Measurements from ENCODE around the gene PPP1R15B. TPM values are rescaled to one million over a fixed set of nuclear protein-coding genes. Genes with fewer than 3 reads are reported as not detected.

The PPP1R15B gene
- total and polyA plus RNA-seq, 2 of the 4 experiments (the other 2 are of a cell fraction) = 14.9 to 15.0 TPM

DNA sequence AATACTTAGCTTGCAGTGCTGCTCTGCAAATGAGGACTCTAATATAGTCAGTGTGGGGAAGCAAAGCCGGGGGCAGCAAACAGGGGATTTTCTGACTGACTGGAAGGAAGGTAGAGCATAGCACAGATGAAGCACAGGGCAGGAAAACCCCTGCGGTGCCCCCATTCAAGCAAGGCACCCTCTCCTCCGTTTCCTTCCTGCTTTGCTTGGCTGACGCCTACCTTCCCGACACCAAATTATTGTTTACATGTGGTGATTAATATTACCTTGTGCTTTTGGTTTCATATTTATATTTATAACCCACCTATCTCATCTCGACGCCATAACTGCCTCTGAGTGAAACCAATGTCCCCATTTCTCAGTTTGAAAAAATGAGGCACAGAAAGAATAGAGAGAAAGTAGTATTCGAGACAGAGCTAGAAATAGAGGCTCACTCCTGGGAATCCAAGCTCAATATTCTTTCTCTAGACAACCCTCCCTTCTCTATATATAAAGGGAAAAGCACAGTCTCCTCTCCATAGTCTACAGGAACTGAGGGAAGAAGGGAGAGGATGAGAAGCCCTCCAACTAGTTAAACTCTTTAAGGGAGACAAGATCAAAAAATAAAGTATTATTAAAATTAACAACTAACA is 41.6 kb upstream of the PPP1R15B start:
- no peak overlapping the region for H2BK5ac ChIP-seq (ENCODE audit: low read depth, low read length, poor library complexity, severe bottlenecking)
- no peaks in the 10 kb centered on the region for H3K9me3 ChIP-seq (ENCODE audit: control insufficient read depth, insufficient read depth, low read length)
- dilution Hi-C loops (cut with HindIII; ENCODE audit: low sequenced_read_pairs, unreplicated experiment) (no loop called here), intact Hi-C loops (cut with micrococcal nuclease) (no loop called here), in situ Hi-C loops (cut with MboI; ENCODE audit: low sequenced_read_pairs) (no loop called here)
- no peak overlapping the region for H3K18ac ChIP-seq (ENCODE audit: low read depth, low read length)
- no peaks in the 10 kb centered on the region for H3K79me1 ChIP-seq (ENCODE audit: low read depth in 1 of 2, low read length in 2 of 2)
- H3K27me3 ChIP-seq (ENCODE audit: control insufficient read depth, insufficient read depth, low read length) = no peaks in the 10 kb centered on the region
- CTCF ChIA-PET = interaction anchor here (1.1 kb wide), 1 partner anchor 41 kb away, joined by 3 read pairs; no protein-coding TSS in a partner anchor
- H3K14ac ChIP-seq (replicated peaks; ENCODE audit: low read depth, low read length) = no peak overlapping the region
- no peak overlapping the region for H3K4ac ChIP-seq (ENCODE audit: low read depth, low read length)
- no peak overlapping the region for H3K4me2 ChIP-seq (ENCODE audit: low read depth, low read length)
- H4K91ac ChIP-seq (ENCODE audit: insufficient read depth, low read depth, low read length) = no peak overlapping the region
- no CpG with 5 or more reads among the region's 8 CpGs for WGBS, 2 experiments (ENCODE audit: extremely low coverage in 2 of 2, insufficient read length in 1 of 2)
- no peak overlapping the region for H2AK9ac ChIP-seq (replicated peaks; ENCODE audit: low read depth, low read length, poor library complexity)
- H4K8ac ChIP-seq (ENCODE audit: low read depth in 2 of 2, low read length in 2 of 2) = no peak overlapping the region
- H3K4me1 ChIP-seq (ENCODE audit: control insufficient read depth, insufficient read depth, low read length) = no peaks in the 10 kb centered on the region
- H3K23ac ChIP-seq (ENCODE audit: low read depth, low read length) = no peak overlapping the region
- BruUV-seq (replicated peaks) = no TSS peak
- H3K56ac ChIP-seq (ENCODE audit: extremely low read depth, insufficient read depth, low read length) = no peak overlapping the region
- H4K20me1 ChIP-seq (ENCODE audit: insufficient read depth, low read length) = no peaks in the 10 kb centered on the region
- TF ChIP-seq CEBPB (IDR thresholded peaks at IDR 0.05; ENCODE audit: low read depth, low read length) (no peak), CHD1 (IDR thresholded peaks at IDR 0.05; ENCODE audit: low read depth, low read length) (no peak), MAZ (IDR thresholded peaks at IDR 0.05; ENCODE audit: borderline replicate concordance, low read depth, low read length) (no peak), BHLHE40 (IDR thresholded peaks at IDR 0.05; ENCODE audit: low read depth, low read length) (no peak), RFX5 (IDR thresholded peaks at IDR 0.05; ENCODE audit: low read depth, low read length) (no peak)
- TF ChIP-seq, protein P1, sequence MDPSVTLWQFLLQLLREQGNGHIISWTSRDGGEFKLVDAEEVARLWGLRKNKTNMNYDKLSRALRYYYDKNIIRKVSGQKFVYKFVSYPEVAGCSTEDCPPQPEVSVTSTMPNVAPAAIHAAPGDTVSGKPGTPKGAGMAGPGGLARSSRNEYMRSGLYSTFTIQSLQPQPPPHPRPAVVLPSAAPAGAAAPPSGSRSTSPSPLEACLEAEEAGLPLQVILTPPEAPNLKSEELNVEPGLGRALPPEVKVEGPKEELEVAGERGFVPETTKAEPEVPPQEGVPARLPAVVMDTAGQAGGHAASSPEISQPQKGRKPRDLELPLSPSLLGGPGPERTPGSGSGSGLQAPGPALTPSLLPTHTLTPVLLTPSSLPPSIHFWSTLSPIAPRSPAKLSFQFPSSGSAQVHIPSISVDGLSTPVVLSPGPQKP (IDR thresholded peaks at IDR 0.05; ENCODE audit: borderline replicate concordance, low read depth, low read length) = no peak
- H2BK20ac ChIP-seq (ENCODE audit: low read depth, low read length) = no peak overlapping the region
- no peak overlapping the region for H2AFZ ChIP-seq (replicated peaks; ENCODE audit: low read length, poor library complexity)
- no peak overlapping the region for H3K4me3 ChIP-seq (ENCODE audit: insufficient read depth, low read depth, low read length)
- no peak overlapping the region for H2BK120ac ChIP-seq (ENCODE audit: low read depth, low read length)
- H3K27ac ChIP-seq (ENCODE audit: insufficient read depth, low read length) = no peak overlapping the region
- POLR2A ChIA-PET (ENCODE audit: unreplicated experiment) = no interaction called here
- H3K9me1 ChIP-seq (ENCODE audit: insufficient read depth, low read length) = no peaks in the 10 kb centered on the region
- no peak overlapping the region for H2AK5ac ChIP-seq (ENCODE audit: low read depth, low read length)
- no peak overlapping the region for H4K5ac ChIP-seq (ENCODE audit: low read depth, low read length)
- H2BK15ac ChIP-seq (ENCODE audit: low read depth, low read length) = no peak overlapping the region
- H3K36me3 ChIP-seq (ENCODE audit: control insufficient read depth, insufficient read depth, low read length) = peaks cover 5% of the 10 kb centered on the region; the same call in 1 of the 2 replicates
- H3K9ac ChIP-seq (ENCODE audit: low read depth, low read length) = no peak overlapping the region
- no peak for ATAC-seq (ENCODE audit: low read depth)
- no peak for DNase-seq
